Gastroesophageal sphincter (tissue), 4 donors: ENCODE results near the gene NAXE. TPM values are rescaled to one million over a fixed set of nuclear protein-coding genes. Genes with fewer than 3 reads are reported as not detected.
"Not testable (repeated sequence)": the region's sequence is repeated elsewhere in the genome, so short reads cannot be mapped to it uniquely, and the experiment has no call there.

Experiments
- ATAC-seq: fragments of 150-250 bp; one replicate; pipeline ENCODE4 v1.9.1; 2016; ENCODE audit warnings: mild to moderate bottlenecking, moderate library complexity
- H3K27ac ChIP-seq, 4 donors: fragments of 200-600 bp; sonication (generic) in 3 of 4; 1 replicate in 3 of 4; 2 replicates in 1 of 4; pipeline ENCODE4 v1.5.1; 2016 to 2019
- H3K27me3 ChIP-seq: fragments of 200-600 bp; sonication (generic); one replicate; pipeline ENCODE4 v1.5.1; 2019
- H3K36me3 ChIP-seq, 2 donors: fragments of 200-600 bp; sonication (generic); one replicate each; pipeline ENCODE4 v1.5.1; 2019; ENCODE audit warnings: control low read depth in 1 of 2
- H3K4me1 ChIP-seq, 3 donors: fragments of 200-600 bp; sonication (generic); 1 replicate in 2 of 3; 2 replicates in 1 of 3; pipeline ENCODE4 v1.5.1; 2016 to 2019; ENCODE audit warnings: control low read depth in 2 of 3
- H3K4me3 ChIP-seq, 2 donors: fragments of 200-600 bp; sonication (generic); one replicate each; pipeline ENCODE4 v1.5.1; 2019; ENCODE audit warnings: mild to moderate bottlenecking in 1 of 2, moderate library complexity in 1 of 2
- H3K9me3 ChIP-seq, 3 donors: fragments of 200-600 bp; sonication (generic); one replicate each; pipeline ENCODE4 v1.5.1; 2017 to 2019; ENCODE audit warnings: control low read depth in 2 of 3
- EP300 ChIP-seq: sonication (generic); formaldehyde crosslinking; IDR thresholded peaks from one replicate; pipeline ENCODE4 v1.6.1; 2017; ENCODE audit warnings: antibody characterized with exemption, mild to moderate bottlenecking
- POLR2A ChIP-seq, 2 donors: fragments of 450-650 bp; IDR thresholded peaks; one replicate each; pipeline ENCODE4 v1.6.1; 2017; ENCODE audit warnings: antibody characterized with exemption in 2 of 2, mild to moderate bottlenecking in 2 of 2, moderate library complexity in 1 of 2
- POLR2AphosphoS5 ChIP-seq: sonication (generic); formaldehyde crosslinking; IDR thresholded peaks from one replicate; pipeline ENCODE4 v1.6.1; 2017; ENCODE audit warnings: antibody characterized with exemption
- WGBS, 2 donors: methylation state at CpG; one replicate each; pipeline ENCODE4 v1.1.5; 2018; ENCODE audit warnings: low coverage in 1 of 2; 5-methylcytosine and 5-hydroxymethylcytosine counted together
- total RNA-seq, 4 donors: library from RNA; depleted of rRNA; stranded (reverse); fragments of >200 nt; gene quantifications; one replicate each; pipeline ENCODE4 v1.1.0, GENCODE V29; 2016
- TF ChIP-seq, protein P1 (sequence below), 4 experiments: fragments of 200-600 bp in 2 of 4; fragments of 450-650 bp in 2 of 4; sonication (generic) in 1 of 4; IDR thresholded peaks; one replicate each; pipeline ENCODE4 v1.5.1; 2017 to 2019; ENCODE audit warnings: antibody characterized with exemption in 4 of 4, mild to moderate bottlenecking in 2 of 4, moderate library complexity in 2 of 4

The NAXE gene
- total RNA-seq, 4 donors from 2014 or later: 65.1 to 93.6 (median 73.4) TPM

DNA sequence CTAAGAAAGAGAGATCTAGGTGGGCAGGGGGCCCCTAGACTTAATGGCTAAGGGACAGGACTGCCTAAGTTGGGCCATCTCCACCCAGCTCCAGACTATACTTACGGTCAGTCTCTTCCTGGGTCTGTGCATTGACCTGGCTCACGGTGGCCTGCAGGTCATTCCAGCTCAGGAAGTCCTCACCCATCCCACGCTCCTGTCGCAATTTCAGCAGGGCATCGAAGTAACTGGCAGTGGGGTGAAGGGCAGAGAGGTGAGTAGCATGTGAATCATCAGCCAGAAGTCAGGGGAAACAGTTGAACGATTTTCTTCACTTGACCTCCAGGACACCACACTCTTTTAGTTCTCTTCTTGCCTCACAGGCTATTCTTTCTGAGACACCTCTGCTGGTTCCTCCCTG is 39.7 kb upstream of the NAXE start:
- no peak overlapping the region for H3K4me3 ChIP-seq
- H3K9me3 ChIP-seq: no peaks in the 10 kb centered on the region
- no peak for ATAC-seq
- H3K36me3 ChIP-seq: no peaks in the 10 kb centered on the region
- H3K4me1 ChIP-seq: peaks cover 0 to 14% (median 0%) of the 10 kb centered on the region in 3 donors
- H3K27ac ChIP-seq: no peak overlapping the region
- H3K27me3 ChIP-seq: no peaks in the 10 kb centered on the region
- no peak for TF ChIP-seq POLR2AphosphoS5
- TF ChIP-seq POLR2A (IDR thresholded peaks at IDR 0.05): no peak
- TF ChIP-seq, protein P1, sequence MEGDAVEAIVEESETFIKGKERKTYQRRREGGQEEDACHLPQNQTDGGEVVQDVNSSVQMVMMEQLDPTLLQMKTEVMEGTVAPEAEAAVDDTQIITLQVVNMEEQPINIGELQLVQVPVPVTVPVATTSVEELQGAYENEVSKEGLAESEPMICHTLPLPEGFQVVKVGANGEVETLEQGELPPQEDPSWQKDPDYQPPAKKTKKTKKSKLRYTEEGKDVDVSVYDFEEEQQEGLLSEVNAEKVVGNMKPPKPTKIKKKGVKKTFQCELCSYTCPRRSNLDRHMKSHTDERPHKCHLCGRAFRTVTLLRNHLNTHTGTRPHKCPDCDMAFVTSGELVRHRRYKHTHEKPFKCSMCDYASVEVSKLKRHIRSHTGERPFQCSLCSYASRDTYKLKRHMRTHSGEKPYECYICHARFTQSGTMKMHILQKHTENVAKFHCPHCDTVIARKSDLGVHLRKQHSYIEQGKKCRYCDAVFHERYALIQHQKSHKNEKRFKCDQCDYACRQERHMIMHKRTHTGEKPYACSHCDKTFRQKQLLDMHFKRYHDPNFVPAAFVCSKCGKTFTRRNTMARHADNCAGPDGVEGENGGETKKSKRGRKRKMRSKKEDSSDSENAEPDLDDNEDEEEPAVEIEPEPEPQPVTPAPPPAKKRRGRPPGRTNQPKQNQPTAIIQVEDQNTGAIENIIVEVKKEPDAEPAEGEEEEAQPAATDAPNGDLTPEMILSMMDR (IDR thresholded peaks at IDR 0.05): no peak
- TF ChIP-seq EP300: no peak
- WGBS, 2 donors: 79 to 94% methylated on average over 2 to 4 of the region's 6 CpGs

DNA sequence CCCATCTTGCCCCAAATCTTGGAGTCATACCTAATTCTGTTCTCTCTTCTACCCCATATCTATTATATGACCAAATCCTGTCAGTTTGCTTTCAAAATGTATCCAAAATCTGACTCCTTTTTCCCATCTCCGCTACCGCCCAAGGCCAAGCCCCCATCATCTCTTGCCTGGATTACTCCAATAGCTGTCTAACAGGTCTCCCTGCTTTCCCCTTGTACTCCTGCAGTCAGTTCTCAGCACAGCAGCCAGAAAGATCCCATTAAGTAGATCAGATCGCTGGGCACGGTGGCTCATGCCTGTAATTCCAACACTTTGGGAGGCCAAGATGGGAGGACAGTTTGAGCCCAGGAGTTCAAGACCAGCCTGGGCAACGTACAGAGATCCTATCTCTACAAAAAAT is 39.1 kb upstream of the NAXE start:
- WGBS, 2 donors: 74% methylated on average over 5 of the region's 5 CpGs; no CpG with 5 or more reads in 1 of the 2 donors
- H3K4me3 ChIP-seq: no peak overlapping the region
- TF ChIP-seq POLR2AphosphoS5 (no peak), POLR2A (IDR thresholded peaks at IDR 0.05) (no peak), EP300 (no peak)
- TF ChIP-seq, protein P1 (IDR thresholded peaks at IDR 0.05): no peak
- no peaks in the 10 kb centered on the region for H3K36me3 ChIP-seq
- ATAC-seq: no peak
- H3K27ac ChIP-seq: no peak overlapping the region
- peaks cover 0 to 14% (median 0%) of the 10 kb centered on the region in 3 donors for H3K4me1 ChIP-seq
- no peaks in the 10 kb centered on the region for H3K27me3 ChIP-seq
- no peaks in the 10 kb centered on the region for H3K9me3 ChIP-seq

DNA sequence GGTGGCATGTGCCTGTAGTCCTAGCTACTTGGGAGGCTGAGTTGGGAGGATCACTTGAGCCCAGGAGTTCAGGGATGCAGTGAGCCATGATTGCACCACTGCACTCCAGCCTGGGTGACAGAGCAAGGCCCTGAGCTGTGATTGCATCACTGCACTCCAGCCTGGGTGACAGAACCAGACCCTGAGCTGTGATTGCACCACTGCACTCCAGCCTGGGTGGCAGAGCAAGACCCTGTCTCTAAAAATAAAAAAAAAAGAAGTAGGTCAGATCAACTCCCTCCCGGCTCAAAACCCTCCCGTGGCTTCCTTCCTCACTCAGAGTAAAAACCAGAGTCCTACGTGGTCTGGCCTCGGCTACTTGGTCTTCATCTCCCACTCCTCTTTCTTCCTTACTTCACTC is 38.6 kb upstream of the NAXE start:
- H3K4me1 ChIP-seq: peaks cover 0 to 14% (median 0%) of the 10 kb centered on the region in 3 donors
- H3K36me3 ChIP-seq, H3K4me3 ChIP-seq, H3K27me3 ChIP-seq, H3K27ac ChIP-seq, H3K9me3 ChIP-seq: not testable (repeated sequence)
- ATAC-seq: peak; percentile 48
- 87 to 100% methylated on average over 1 to 4 of the region's 4 CpGs for WGBS, 2 donors

DNA sequence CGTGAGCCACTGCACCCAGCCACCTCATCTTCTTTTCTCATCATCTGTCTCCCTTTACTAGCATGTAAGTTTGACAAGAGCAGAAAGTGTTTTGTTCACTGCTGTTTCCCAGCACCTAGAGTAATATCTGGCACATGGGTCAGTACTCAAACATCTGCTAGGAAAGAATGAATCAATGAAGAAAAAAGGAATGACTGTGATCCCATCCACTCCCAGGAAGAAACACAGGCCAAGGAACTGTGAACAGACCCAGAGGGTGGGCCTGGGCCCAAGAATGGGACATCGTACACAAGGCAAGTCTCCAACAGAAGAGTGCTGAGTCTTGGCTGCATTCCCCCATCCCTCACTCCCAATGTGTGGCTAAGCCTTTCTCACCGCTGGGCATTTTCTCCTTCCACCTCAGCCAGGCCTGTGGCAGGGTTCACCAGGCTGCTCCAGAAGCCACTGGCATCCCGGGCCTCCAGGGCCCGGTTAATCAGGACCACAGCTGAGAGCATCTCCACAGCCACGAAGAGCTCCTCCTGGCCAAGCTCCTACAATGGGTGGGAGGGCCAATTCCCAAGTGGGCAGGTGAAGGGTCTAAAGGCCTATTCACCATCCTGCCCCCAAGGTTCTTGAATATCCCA is 37.6 kb upstream of the NAXE start:
- peaks cover 0 to 14% (median 0%) of the 10 kb centered on the region in 3 donors for H3K4me1 ChIP-seq
- H3K27ac ChIP-seq: peak overlapping the region in 3 of 4 donors; percentile 31 to 61 (median 45)
- no peaks in the 10 kb centered on the region for H3K9me3 ChIP-seq
- 33% methylated on average over 5 of the region's 6 CpGs; no CpG with 5 or more reads in 1 of the 2 donors for WGBS, 2 donors
- no peaks in the 10 kb centered on the region for H3K36me3 ChIP-seq
- H3K4me3 ChIP-seq: no peak overlapping the region
- no peak for TF ChIP-seq EP300
- peak; percentile 77 for TF ChIP-seq POLR2AphosphoS5
- no peak for TF ChIP-seq POLR2A (IDR thresholded peaks at IDR 0.05)
- TF ChIP-seq, protein P1 (IDR thresholded peaks at IDR 0.05): no peak
- peak; percentile 73 for ATAC-seq
- H3K27me3 ChIP-seq: no peaks in the 10 kb centered on the region

DNA sequence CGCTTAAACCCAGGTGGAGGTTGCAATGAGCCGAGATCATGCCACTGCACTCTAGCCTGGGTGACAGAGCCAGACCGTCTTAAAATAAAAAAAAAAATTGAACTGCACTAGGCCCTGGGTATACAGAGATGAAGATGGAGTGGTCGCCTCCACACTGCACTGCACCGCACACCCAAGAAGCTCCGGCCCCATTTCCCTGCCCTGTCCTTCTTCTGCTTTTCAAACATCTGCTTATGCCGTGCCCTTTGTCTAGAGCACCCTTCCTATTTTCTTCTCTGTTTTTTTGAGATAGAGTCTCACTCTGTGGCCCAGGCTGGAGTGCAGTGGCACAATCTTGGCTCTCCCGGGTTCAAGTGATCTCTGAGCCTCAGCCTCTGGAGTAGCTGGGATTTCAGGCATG is 36.6 kb upstream of the NAXE start:
- Histone ChIP-seq H3K27ac (no peak overlapping the region), H3K27me3 (no peaks in the 10 kb centered on the region), H3K4me3 (no peak overlapping the region), H3K36me3 (no peaks in the 10 kb centered on the region), H3K9me3 (no peaks in the 10 kb centered on the region), H3K4me1 (peaks cover 0 to 14% (median 0%) of the 10 kb centered on the region in 3 donors)
- ATAC-seq: no peak
- 75 to 88% methylated on average over 6 to 7 of the region's 8 CpGs for WGBS, 2 donors
- TF ChIP-seq, protein P1 (IDR thresholded peaks at IDR 0.05): no peak
- no peak for TF ChIP-seq POLR2A (IDR thresholded peaks at IDR 0.05)
- TF ChIP-seq POLR2AphosphoS5: no peak
- no peak for TF ChIP-seq EP300
